ENCODE results near the gene XRCC5.

XRCC5 gene

GRCh38 chr2:216164087-216164486, 54.9 kb downstream of the XRCC5 start:
- intact Hi-C loops (cut with micrococcal nuclease): no loop called here
- H3K4me1 Mint-ChIP-seq (ENCODE audit: low read depth): peaks cover 5% of the 10 kb centered on the region
- H3K27ac Mint-ChIP-seq: peak overlapping the region; percentile 50
- no peak overlapping the region for H3K4me3 Mint-ChIP-seq
- H3K9me3 Mint-ChIP-seq: no peaks in the 10 kb centered on the region
- H3K27me3 Mint-ChIP-seq: no peaks in the 10 kb centered on the region
- peaks cover 100% of the 10 kb centered on the region for H3K36me3 Mint-ChIP-seq (ENCODE audit: low read depth)

GRCh38 chr2:216164576-216164975, 55.4 kb downstream of the XRCC5 start:
- H3K4me3 Mint-ChIP-seq: no peak overlapping the region
- H3K27ac Mint-ChIP-seq: peak overlapping the region; percentile 46
- H3K36me3 Mint-ChIP-seq (ENCODE audit: low read depth): peaks cover 97% of the 10 kb centered on the region
- H3K9me3 Mint-ChIP-seq: no peaks in the 10 kb centered on the region
- intact Hi-C loops (cut with micrococcal nuclease): no loop called here
- peaks cover 10% of the 10 kb centered on the region for H3K4me1 Mint-ChIP-seq (ENCODE audit: low read depth)
- no peaks in the 10 kb centered on the region for H3K27me3 Mint-ChIP-seq

GRCh38 chr2:216165711-216166110, 56.6 kb downstream of the XRCC5 start:
- intact Hi-C loops (cut with micrococcal nuclease): no loop called here
- H3K4me1 Mint-ChIP-seq (ENCODE audit: low read depth): peaks cover 16% of the 10 kb centered on the region
- no peaks in the 10 kb centered on the region for H3K9me3 Mint-ChIP-seq
- peak overlapping the region; percentile 64 for H3K27ac Mint-ChIP-seq
- no peak overlapping the region for H3K4me3 Mint-ChIP-seq
- no peaks in the 10 kb centered on the region for H3K27me3 Mint-ChIP-seq
- peaks cover 90% of the 10 kb centered on the region for H3K36me3 Mint-ChIP-seq (ENCODE audit: low read depth)

- no peaks in the 10 kb centered on the region for H3K9me3 Mint-ChIP-seq
- H3K4me3 Mint-ChIP-seq: no peak overlapping the region
- intact Hi-C loops (cut with micrococcal nuclease): no loop called here
- H3K4me1 Mint-ChIP-seq (ENCODE audit: low read depth): peaks cover 23% of the 10 kb centered on the region
- no peaks in the 10 kb centered on the region for H3K27me3 Mint-ChIP-seq
- H3K27ac Mint-ChIP-seq: peak overlapping the region; percentile 58
- H3K36me3 Mint-ChIP-seq (ENCODE audit: low read depth): peaks cover 78% of the 10 kb centered on the region
Observed at GRCh38 chr2:216169087-216169486, 59.9 kb downstream of the XRCC5 start.

GRCh38 chr2:216170076-216170763, 61.1 kb downstream of the XRCC5 start:
- no peak overlapping the region for H3K4me3 Mint-ChIP-seq
- no peaks in the 10 kb centered on the region for H3K9me3 Mint-ChIP-seq
- intact Hi-C loops (cut with micrococcal nuclease): no loop called here
- H3K27me3 Mint-ChIP-seq: no peaks in the 10 kb centered on the region
- peaks cover 29% of the 10 kb centered on the region for H3K4me1 Mint-ChIP-seq (ENCODE audit: low read depth)
- peak overlapping the region; percentile 79 for H3K27ac Mint-ChIP-seq
- H3K36me3 Mint-ChIP-seq (ENCODE audit: low read depth): peaks cover 78% of the 10 kb centered on the region

GRCh38 chr2:216171011-216171410, 61.9 kb downstream of the XRCC5 start:
- intact Hi-C loops (cut with micrococcal nuclease): no loop called here
- no peak overlapping the region for H3K4me3 Mint-ChIP-seq
- H3K9me3 Mint-ChIP-seq: no peaks in the 10 kb centered on the region
- H3K36me3 Mint-ChIP-seq (ENCODE audit: low read depth): peaks cover 78% of the 10 kb centered on the region
- H3K4me1 Mint-ChIP-seq (ENCODE audit: low read depth): peaks cover 30% of the 10 kb centered on the region
- H3K27ac Mint-ChIP-seq: peak overlapping the region; percentile 79
- H3K27me3 Mint-ChIP-seq: no peaks in the 10 kb centered on the region

GRCh38 chr2:216172493-216172892, 63.3 kb downstream of the XRCC5 start:
- H3K4me1 Mint-ChIP-seq (ENCODE audit: low read depth): peaks cover 30% of the 10 kb centered on the region
- intact Hi-C loops (cut with micrococcal nuclease): no loop called here
- H3K36me3 Mint-ChIP-seq (ENCODE audit: low read depth): peaks cover 78% of the 10 kb centered on the region
- H3K27ac Mint-ChIP-seq: no peak overlapping the region
- H3K4me3 Mint-ChIP-seq: no peak overlapping the region
- no peaks in the 10 kb centered on the region for H3K27me3 Mint-ChIP-seq
- H3K9me3 Mint-ChIP-seq: no peaks in the 10 kb centered on the region

- no peaks in the 10 kb centered on the region for H3K27me3 Mint-ChIP-seq
- H3K4me1 Mint-ChIP-seq (ENCODE audit: low read depth): peaks cover 31% of the 10 kb centered on the region
- H3K9me3 Mint-ChIP-seq: no peaks in the 10 kb centered on the region
- no peak overlapping the region for H3K4me3 Mint-ChIP-seq
- H3K36me3 Mint-ChIP-seq (ENCODE audit: low read depth): peaks cover 74% of the 10 kb centered on the region
- peak overlapping the region; percentile 34 for H3K27ac Mint-ChIP-seq
- intact Hi-C loops (cut with micrococcal nuclease): no loop called here
Observed at GRCh38 chr2:216179015-216179414, 69.9 kb downstream of the XRCC5 start.

- intact Hi-C loops (cut with micrococcal nuclease): no loop called here
- Mint-ChIP-seq H3K36me3 (ENCODE audit: low read depth) (peaks cover 69% of the 10 kb centered on the region), H3K9me3 (no peaks in the 10 kb centered on the region), H3K27ac (no peak overlapping the region), H3K27me3 (no peaks in the 10 kb centered on the region), H3K4me3 (no peak overlapping the region), H3K4me1 (ENCODE audit: low read depth) (peaks cover 42% of the 10 kb centered on the region)
Observed at GRCh38 chr2:216181351-216181750, 72.2 kb downstream of the XRCC5 start.

- intact Hi-C loops (cut with micrococcal nuclease): no loop called here
- no peaks in the 10 kb centered on the region for H3K9me3 Mint-ChIP-seq
- peaks cover 45% of the 10 kb centered on the region for H3K4me1 Mint-ChIP-seq (ENCODE audit: low read depth)
- H3K36me3 Mint-ChIP-seq (ENCODE audit: low read depth): peaks cover 63% of the 10 kb centered on the region
- no peak overlapping the region for H3K4me3 Mint-ChIP-seq
- H3K27ac Mint-ChIP-seq: peak overlapping the region; percentile 84
- no peaks in the 10 kb centered on the region for H3K27me3 Mint-ChIP-seq
Observed at GRCh38 chr2:216181953-216182461, 72.9 kb downstream of the XRCC5 start.

GRCh38 chr2:216183462-216183861, 74.3 kb downstream of the XRCC5 start:
- Mint-ChIP-seq H3K27me3 (no peaks in the 10 kb centered on the region), H3K9me3 (no peaks in the 10 kb centered on the region), H3K36me3 (ENCODE audit: low read depth) (peaks cover 69% of the 10 kb centered on the region), H3K4me1 (ENCODE audit: low read depth) (peaks cover 57% of the 10 kb centered on the region), H3K27ac (peak overlapping the region; percentile 84), H3K4me3 (peak overlapping the region; percentile 49)
- intact Hi-C loops (cut with micrococcal nuclease): no loop called here

GRCh38 chr2:216188559-216188850, 79.4 kb downstream of the XRCC5 start:
- Mint-ChIP-seq H3K9me3 (no peaks in the 10 kb centered on the region), H3K4me3 (no peak overlapping the region), H3K36me3 (ENCODE audit: low read depth) (peaks cover 71% of the 10 kb centered on the region), H3K27me3 (no peaks in the 10 kb centered on the region), H3K27ac (no peak overlapping the region), H3K4me1 (ENCODE audit: low read depth) (peaks cover 46% of the 10 kb centered on the region)
- intact Hi-C loops (cut with micrococcal nuclease): no loop called here

GRCh38 chr2:216188956-216189355, 79.8 kb downstream of the XRCC5 start:
- H3K27ac Mint-ChIP-seq: no peak overlapping the region
- H3K27me3 Mint-ChIP-seq: no peaks in the 10 kb centered on the region
- H3K4me1 Mint-ChIP-seq (ENCODE audit: low read depth): peaks cover 44% of the 10 kb centered on the region
- intact Hi-C loops (cut with micrococcal nuclease): no loop called here
- peaks cover 75% of the 10 kb centered on the region for H3K36me3 Mint-ChIP-seq (ENCODE audit: low read depth)
- H3K9me3 Mint-ChIP-seq: no peaks in the 10 kb centered on the region
- H3K4me3 Mint-ChIP-seq: no peak overlapping the region

GRCh38 chr2:216189410-216189809, 80.3 kb downstream of the XRCC5 start:
- Mint-ChIP-seq H3K4me3 (no peak overlapping the region), H3K36me3 (ENCODE audit: low read depth) (peaks cover 79% of the 10 kb centered on the region), H3K4me1 (ENCODE audit: low read depth) (peaks cover 43% of the 10 kb centered on the region), H3K27ac (no peak overlapping the region), H3K9me3 (no peaks in the 10 kb centered on the region), H3K27me3 (no peaks in the 10 kb centered on the region)
- intact Hi-C loops (cut with micrococcal nuclease): no loop called here

GRCh38 chr2:216192181-216192580, 83.0 kb downstream of the XRCC5 start:
- H3K36me3 Mint-ChIP-seq (ENCODE audit: low read depth): peaks cover 87% of the 10 kb centered on the region
- H3K9me3 Mint-ChIP-seq: no peaks in the 10 kb centered on the region
- no peak overlapping the region for H3K4me3 Mint-ChIP-seq
- H3K27ac Mint-ChIP-seq: peak overlapping the region; percentile 41
- intact Hi-C loops (cut with micrococcal nuclease): no loop called here
- peaks cover 29% of the 10 kb centered on the region for H3K4me1 Mint-ChIP-seq (ENCODE audit: low read depth)
- no peaks in the 10 kb centered on the region for H3K27me3 Mint-ChIP-seq
